OCI-LY1 (cell line): ENCODE results near the gene MDM1.

Experiments used
- EZH2 ChIP-seq: fragments of 200-600 bp; sonication (generic), shearing (Covaris generic); IDR thresholded peaks from 2 replicates; pipeline ENCODE4 v1.8.0; 2017; ENCODE audit warnings: borderline replicate concordance, mixed run types, mild to moderate bottlenecking, antibody characterized with exemption, low read length, moderate library complexity, mixed read lengths
- TF ChIP-seq, protein P1 (sequence below): fragments of 200-600 bp; sonication (generic), shearing (Covaris generic); IDR thresholded peaks from 2 replicates; pipeline ENCODE4 v1.5.1; 2017; ENCODE audit warnings: mild to moderate bottlenecking, antibody characterized with exemption, low read length, moderate library complexity, mixed read lengths

DNA sequence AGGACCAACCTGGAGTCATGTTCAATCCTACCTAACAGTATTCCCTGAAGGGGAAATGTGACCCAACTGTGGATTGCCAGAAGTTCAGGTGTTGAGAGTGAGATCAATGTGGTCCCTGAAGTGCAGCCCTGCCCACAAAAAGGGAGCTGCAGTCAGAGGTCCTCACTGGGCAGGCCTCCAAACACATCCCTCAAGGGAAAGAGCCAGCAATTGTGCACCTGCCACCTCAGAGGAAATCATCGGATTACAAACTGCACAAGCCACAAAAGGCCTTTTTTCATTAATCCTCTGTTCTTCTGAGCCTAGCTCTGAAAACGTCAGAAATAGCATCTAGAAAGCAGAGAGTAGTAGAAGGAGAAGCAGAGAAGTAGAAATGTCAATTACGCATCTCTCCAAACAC is 10.8 kb upstream of the MDM1 start:
- TF ChIP-seq, protein P1, sequence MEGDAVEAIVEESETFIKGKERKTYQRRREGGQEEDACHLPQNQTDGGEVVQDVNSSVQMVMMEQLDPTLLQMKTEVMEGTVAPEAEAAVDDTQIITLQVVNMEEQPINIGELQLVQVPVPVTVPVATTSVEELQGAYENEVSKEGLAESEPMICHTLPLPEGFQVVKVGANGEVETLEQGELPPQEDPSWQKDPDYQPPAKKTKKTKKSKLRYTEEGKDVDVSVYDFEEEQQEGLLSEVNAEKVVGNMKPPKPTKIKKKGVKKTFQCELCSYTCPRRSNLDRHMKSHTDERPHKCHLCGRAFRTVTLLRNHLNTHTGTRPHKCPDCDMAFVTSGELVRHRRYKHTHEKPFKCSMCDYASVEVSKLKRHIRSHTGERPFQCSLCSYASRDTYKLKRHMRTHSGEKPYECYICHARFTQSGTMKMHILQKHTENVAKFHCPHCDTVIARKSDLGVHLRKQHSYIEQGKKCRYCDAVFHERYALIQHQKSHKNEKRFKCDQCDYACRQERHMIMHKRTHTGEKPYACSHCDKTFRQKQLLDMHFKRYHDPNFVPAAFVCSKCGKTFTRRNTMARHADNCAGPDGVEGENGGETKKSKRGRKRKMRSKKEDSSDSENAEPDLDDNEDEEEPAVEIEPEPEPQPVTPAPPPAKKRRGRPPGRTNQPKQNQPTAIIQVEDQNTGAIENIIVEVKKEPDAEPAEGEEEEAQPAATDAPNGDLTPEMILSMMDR, result no peak
- TF ChIP-seq EZH2, result no peak
